ELF-1 (cell line): ENCODE data around the gene NIPA2.
"Not testable (repeated sequence)": the region's sequence is repeated elsewhere in the genome, so short reads cannot be mapped to it uniquely, and the experiment has no call there.

Experiments used
- DNase-seq: peaks from one replicate; pipeline ENCODE4 v3.0.0-alpha.2; 2016; ENCODE audit warnings: low read depth, low spot score

NIPA2 gene

DNA sequence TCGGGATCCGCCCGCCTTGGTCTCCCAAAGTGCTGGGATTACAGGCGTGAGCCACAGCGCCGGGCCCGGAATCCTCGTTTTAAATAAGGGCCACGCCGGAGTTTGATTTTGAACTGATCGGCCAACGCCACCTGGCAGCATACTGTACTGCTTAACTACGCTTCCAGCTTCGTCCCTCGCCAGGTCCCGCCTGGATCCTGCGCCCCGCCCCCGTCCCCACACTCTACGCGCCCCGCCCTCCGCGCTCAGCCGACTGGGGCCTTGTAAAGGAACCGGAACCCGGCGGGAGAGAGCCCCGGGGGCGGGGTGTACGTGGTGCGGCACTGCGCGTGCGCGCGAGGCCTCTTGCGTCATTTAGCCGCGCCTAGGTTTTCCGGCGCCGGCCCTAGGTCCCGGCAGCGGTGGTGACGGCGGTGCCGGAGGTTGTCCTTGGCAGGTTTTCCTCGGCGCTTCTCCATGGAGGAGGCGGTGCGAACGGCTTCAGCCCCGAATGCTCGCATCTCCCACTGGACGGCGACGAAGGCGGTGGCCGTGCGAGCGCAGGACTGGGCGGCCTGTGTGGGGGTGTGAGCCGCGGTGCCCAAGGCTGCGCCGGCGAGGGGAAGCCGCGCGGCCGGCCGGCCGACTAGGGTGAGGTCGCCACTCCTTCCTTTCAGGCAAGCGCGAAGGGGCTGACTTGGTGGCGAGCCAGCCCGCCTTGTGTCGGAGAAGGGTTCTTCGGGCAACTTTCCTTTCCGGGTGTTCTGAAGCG is at the start of gene NIPA2:
Gene NIPA2, plus strand, starts transcription at position 375 of the 751 bp plus-strand sequence. CDS start 13,066 bp downstream, outside the sequence.
- peak; percentile 99 for DNase-seq

GRCh38 chr15:22794063-22794462 is 44.4 kb upstream of the NIPA2 start:
- DNase-seq = no peak

DNA sequence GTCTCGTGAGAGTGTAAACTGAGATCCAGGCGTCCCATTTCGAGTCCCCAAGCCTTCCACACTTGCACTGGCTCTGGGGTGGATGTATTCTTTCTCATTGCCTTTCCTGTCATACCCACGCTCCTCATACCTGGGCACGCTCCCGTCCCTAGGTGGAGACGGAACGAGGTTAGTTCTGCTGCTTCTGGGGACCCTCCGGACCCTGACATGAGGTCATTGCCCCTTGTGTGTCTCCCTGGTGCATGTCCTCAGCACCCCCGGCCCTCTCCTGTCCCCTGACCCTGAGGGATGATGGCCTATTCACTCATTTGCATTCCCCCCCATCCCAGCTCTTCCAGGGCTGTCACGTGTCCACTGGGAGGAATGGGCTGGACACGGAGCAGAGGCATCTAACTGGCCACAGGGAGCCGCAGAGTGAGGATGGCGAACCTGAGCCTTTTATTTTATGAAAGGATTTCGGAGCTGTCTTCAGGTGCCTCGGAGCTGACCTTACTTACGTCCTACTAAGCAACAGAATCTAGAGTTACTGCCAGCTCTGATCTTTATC is 43.8 kb upstream of the NIPA2 start:
- DNase-seq = no peak

DNA sequence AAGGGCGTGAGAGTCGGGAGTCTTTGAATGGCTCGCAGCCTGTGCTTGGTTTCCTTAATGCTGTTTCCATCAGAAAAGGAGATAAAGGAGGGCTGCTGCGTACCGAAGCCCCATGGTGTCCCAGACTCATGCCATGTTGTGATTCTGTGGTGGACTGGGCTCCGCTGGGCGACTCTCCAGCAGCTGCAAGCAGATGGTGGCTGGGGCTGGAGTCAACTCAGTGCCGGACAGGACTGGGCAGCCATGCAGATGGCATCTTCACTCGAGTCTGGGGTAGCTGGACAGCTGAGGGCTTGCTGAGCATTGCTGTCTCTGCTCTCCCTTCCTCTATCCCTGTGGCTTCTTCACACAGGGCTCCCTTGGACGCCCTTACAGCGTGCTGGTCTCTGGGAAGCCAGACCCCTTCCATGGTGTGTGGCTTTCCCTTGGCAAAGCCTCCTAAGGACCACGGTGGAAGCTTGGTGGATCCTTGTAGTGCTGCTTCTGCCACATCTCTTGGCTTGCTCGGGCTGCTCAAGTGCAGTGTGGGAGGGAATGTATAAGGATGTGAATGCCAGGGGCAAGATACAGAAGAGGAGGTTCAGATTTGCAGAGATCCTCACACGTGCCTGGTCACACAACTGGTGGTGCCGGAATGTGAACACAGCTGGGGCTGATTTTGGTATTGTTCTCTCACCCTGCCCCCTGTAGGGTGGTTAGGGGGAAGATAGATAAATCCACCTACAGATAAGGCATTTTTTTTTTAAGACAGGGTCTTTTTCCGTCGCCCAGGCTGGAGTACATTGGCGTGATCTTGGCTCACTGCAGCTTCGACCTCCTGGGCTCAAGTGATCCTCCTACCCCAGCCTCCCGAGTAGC is 43.0 kb upstream of the NIPA2 start:
- DNase-seq = no peak

- no peak for DNase-seq
Measured at GRCh38 chr15:22796079-22796478, 42.4 kb upstream of the NIPA2 start.

GRCh38 chr15:22799902-22800301 is 38.6 kb upstream of the NIPA2 start:
- no peak for DNase-seq

GRCh38 chr15:22803006-22803405 is 35.5 kb upstream of the NIPA2 start:
- not testable (repeated sequence) for DNase-seq

GRCh38 chr15:22806156-22806555 is 32.3 kb upstream of the NIPA2 start:
- no peak for DNase-seq

DNA sequence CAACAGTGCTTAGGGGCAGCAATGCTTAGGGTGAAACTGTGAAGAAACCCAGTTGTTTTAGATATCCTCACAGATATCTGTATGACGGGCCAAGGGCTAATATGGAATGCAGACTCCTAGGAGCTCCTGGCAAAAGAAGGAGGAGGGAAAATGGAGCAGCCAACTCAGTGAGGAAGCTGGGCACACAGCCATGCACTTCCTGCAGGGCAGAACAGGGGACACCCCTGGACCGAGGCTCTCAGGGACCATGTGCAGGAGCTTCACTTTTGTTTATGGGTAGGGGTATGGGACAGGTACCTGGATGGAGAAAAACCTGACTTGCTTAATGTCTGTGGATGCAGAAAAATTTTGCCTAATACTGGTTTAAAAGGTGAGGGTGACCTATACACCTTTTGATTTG is 31.8 kb upstream of the NIPA2 start:
- DNase-seq = no peak

- DNase-seq = not testable (repeated sequence)
Measured at GRCh38 chr15:22807831-22808230, 30.6 kb upstream of the NIPA2 start.

GRCh38 chr15:22808240-22808639 is 30.2 kb upstream of the NIPA2 start:
- DNase-seq = no peak

GRCh38 chr15:22808761-22809280 is 29.6 kb upstream of the NIPA2 start:
- no peak for DNase-seq

DNA sequence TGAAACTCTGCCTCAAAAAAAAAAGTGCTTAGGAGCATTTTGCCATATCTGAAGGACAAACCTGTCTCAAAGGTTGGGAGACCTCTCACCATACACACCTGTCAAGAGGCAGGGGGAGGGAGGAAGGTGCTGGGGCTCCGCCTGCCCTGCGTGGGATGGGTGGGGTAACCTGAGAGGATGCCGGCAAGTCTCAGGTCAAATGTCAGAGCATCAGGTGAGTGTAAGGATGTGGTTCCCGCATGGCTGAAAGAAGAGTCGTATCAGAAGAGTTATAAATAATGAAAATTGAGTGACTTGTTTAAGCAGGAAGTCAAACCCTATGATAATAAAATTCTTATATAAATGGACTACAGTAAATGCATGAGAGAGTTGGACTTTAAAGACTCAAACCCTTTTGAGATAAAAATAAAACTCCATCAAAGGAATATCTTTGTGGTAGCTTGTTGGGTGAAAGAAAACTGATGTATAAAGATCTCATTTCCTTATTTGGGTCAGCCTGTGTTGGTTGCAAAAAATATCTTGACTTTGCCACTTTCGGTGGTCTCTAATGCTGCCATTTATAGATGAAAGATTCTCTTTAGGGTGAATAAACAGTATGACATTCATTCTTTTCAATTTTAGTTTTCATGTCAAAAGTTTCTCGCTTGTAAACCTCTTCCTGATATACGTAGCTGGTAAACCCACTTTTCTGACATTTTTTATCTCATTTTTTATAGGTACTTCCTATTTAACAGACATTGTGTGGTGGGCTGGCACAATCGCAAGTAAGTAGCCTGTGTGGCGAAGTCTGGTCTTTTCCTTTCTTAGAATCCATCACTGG is 28.2 kb upstream of the NIPA2 start:
- DNase-seq = no peak

DNA sequence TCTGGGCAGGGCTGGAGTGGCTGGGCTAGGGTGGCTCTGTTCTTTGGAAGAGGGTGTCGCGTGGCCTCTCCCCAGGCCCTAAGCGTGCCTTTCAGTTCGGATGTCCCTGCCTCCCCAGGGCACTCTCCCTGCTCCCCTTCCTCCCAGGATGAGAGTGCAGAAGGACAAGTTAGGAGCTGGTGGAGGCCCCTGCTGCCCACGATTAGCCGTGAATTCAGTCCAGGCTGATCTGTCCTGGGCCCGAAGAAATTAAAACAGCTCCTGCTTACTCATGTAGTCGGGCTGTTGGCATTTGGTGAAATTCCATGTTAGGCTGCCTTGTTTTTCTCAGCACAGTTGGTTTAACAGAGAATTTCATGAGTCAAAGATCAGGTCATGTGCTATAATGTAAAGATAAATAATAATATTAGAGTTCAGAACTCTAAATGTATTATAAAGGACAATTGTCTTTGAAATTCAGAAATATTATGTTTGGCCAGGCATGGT is 27.6 kb upstream of the NIPA2 start:
- no peak for DNase-seq

DNA sequence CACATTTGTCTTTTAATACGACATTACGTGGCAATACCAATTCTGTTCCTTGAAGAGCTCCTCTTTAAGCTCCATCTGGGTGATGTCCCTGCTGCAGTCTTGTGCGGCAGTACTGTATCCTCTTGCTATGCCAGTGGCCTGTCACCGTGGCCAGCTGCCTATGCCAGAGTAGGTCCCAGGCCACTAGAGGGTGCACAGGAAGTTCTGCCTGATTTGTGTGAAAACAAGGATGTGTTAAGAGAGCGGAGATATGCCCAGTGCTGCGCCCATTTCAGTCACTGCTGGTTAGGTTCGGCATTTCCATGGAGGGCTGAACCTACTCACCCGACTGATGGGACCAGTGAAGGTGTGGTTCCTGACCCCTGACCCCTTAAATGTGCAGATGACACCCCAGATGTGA is 26.8 kb upstream of the NIPA2 start:
- peak; percentile 54 for DNase-seq

GRCh38 chr15:22813844-22814243 is 24.6 kb upstream of the NIPA2 start:
- DNase-seq = no peak

DNA sequence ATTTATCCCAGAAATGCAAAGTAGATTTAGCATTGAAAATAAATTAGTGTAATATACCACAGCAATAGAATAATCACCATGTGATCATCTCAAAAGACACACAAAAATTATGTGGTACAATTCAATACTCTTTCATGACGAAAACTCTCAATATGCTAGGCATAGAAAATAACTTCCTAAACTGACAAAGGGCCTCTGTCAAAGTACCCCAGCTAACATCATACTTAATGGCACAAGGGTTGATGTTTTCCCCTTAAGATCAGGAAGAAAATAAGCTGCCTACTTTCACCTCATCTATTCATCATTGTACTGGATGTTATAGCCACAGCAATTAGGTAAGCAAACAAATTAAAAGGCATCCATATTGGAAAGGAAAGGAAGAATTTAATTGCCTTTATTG is 22.7 kb upstream of the NIPA2 start:
- DNase-seq = no peak

DNA sequence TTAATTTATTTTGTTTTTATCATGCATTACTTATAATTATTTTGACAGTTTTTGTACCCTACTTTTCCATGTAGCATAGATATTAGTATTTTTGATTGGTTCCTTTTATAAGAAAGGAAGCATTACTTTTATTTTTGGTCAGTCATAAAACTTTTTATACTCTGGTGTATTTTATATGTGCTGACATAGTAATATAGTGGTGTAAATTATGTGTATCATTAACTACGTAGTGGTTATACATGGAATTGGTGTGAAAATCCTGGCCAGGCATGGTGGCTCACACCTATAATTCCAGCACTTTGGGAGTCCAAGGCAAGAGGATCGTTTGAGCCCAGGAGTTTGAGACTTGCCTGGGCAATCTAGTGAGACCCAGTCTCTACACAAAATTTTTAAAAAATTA is 18.8 kb upstream of the NIPA2 start:
- DNase-seq = no peak

- DNase-seq = no peak
Measured at GRCh38 chr15:22823495-22824128, 14.9 kb upstream of the NIPA2 start.

- DNase-seq = peak; percentile 30
Measured at GRCh38 chr15:22827125-22827524, 11.3 kb upstream of the NIPA2 start.

GRCh38 chr15:22831473-22831872 is 7.0 kb upstream of the NIPA2 start:
- no peak for DNase-seq
